Measurements from ENCODE around the gene RILP.

Gene RILP

GRCh38 chr17:1597861-1598342 lies 51.8 kb downstream of the RILP start:
- ChIA-PET POLR2A (no interaction called here), CTCF (no interaction called here)
- TF ChIP-seq FOXA1 (IDR thresholded peaks at IDR 0.05) (no peak), FOXK2 (IDR thresholded peaks at IDR 0.05) (no peak), SP1 (IDR thresholded peaks at IDR 0.05) (no peak), HDGF (IDR thresholded peaks at IDR 0.05; ENCODE audit: borderline replicate concordance) (no peak), FOXM1 (IDR thresholded peaks at IDR 0.05; ENCODE audit: borderline replicate concordance) (no peak), ELF4 (IDR thresholded peaks at IDR 0.05) (no peak), ARNT (IDR thresholded peaks at IDR 0.05) (no peak), NFRKB (IDR thresholded peaks at IDR 0.05) (no peak), BHLHE40 (IDR thresholded peaks at IDR 0.05; ENCODE audit: borderline replicate concordance) (no peak), ZNF384 (IDR thresholded peaks at IDR 0.05) (no peak), CTBP1 (IDR thresholded peaks at IDR 0.05; ENCODE audit: borderline replicate concordance) (no peak), L3MBTL2 (conservative IDR thresholded peaks at IDR 0.05) (no peak), SUZ12 (IDR thresholded peaks at IDR 0.05) (no peak), TARDBP (IDR thresholded peaks at IDR 0.05) (no peak), LEF1 (IDR thresholded peaks at IDR 0.05; ENCODE audit: borderline replicate concordance) (no peak)
- TF ChIP-seq, protein P1, sequence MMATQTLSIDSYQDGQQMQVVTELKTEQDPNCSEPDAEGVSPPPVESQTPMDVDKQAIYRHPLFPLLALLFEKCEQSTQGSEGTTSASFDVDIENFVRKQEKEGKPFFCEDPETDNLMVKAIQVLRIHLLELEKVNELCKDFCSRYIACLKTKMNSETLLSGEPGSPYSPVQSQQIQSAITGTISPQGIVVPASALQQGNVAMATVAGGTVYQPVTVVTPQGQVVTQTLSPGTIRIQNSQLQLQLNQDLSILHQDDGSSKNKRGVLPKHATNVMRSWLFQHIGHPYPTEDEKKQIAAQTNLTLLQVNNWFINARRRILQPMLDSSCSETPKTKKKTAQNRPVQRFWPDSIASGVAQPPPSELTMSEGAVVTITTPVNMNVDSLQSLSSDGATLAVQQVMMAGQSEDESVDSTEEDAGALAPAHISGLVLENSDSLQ (IDR thresholded peaks at IDR 0.05), result no peak
- DNase-seq (ENCODE audit: extremely low spot score), result no peak

Measured in HEK293T (cell line).